ENCODE measurements around the gene SUSD1.
"Not testable (repeated sequence)": the region's sequence is repeated elsewhere in the genome, so short reads cannot be mapped to it uniquely, and the experiment has no call there.

The SUSD1 gene

DNA sequence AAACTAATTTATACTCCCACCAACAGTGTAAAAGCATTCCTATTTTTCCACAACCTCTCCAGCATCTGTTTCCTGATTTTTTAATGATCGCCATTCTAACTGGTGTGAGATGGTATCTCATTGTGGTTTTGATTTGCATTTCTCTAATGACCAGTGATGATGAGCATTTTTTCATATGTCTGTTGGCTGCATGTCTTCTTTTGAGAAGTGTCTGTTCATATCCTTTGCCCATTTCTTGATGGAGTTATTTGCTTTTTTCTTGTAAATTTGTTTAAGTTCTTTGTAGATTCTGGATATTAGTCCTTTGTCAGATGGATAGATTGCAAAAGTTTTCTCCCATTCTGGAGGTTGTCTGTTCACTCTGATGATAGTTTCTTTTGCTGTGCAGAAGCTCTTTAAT lies 15.2 kb upstream of the SUSD1 start:
- not testable (repeated sequence) for H3K27me3 ChIP-seq (ENCODE audit: insufficient read depth, low read length); H3K27ac ChIP-seq (ENCODE audit: low read depth, low read length); H3K4me3 ChIP-seq (ENCODE audit: low read depth, low read length); H3K79me2 ChIP-seq (ENCODE audit: control insufficient read depth, insufficient read depth, low read length, unreplicated experiment); H2AFZ ChIP-seq (ENCODE audit: low read length, unreplicated experiment); H3K36me3 ChIP-seq (ENCODE audit: insufficient read depth, low read length); H3K4me1 ChIP-seq (ENCODE audit: control insufficient read depth, insufficient read depth, low read length, unreplicated experiment)

DNA sequence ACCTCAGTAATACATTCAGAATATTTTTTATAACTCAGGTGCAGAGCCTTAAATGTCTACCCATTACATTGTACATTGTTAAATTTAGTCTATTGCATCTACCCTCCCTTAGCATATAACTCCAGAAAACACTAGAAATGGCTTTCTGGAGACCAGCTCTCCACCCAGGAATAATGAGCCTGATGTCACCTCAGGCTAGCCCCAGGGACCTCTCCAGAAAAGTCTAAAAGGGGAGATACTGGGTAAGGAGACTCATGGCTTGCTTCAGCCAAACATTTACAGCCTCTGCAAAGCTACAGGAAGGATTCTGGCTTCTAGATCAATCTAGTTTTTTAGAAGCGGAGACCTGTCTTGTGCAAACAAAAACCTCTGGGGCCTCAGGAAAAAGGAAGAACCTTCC lies 13.8 kb upstream of the SUSD1 start:
- Histone ChIP-seq H2AFZ (ENCODE audit: low read length, unreplicated experiment) (no peak overlapping the region), H3K36me3 (ENCODE audit: insufficient read depth, low read length) (no peaks in the 10 kb centered on the region), H3K79me2 (ENCODE audit: control insufficient read depth, insufficient read depth, low read length, unreplicated experiment) (no peaks in the 10 kb centered on the region), H3K27me3 (ENCODE audit: insufficient read depth, low read length) (no peaks in the 10 kb centered on the region), H3K4me3 (ENCODE audit: low read depth, low read length) (no peak overlapping the region), H3K4me1 (ENCODE audit: control insufficient read depth, insufficient read depth, low read length, unreplicated experiment) (no peaks in the 10 kb centered on the region), H3K27ac (ENCODE audit: low read depth, low read length) (no peak overlapping the region)

DNA sequence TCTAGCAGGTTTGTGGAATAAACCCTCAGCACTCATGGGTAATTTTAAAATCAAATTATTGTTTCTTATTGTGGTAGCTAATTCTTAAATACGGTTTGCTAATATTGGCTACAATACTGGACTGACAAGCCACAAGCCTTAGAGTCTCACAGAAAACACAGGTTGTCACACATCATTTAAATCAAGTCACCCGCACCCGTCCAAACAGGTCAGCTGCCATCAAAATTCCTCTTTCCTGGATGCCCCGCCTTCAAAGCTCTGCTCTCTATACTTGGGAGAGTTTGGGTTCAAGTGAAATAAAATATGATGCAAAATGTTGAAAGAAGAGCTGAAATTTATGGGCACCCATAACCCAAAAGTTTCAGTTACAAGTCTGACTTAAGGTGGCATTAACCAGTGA lies 12.3 kb upstream of the SUSD1 start:
- H2AFZ ChIP-seq (ENCODE audit: low read length, unreplicated experiment) = no peak overlapping the region
- no peaks in the 10 kb centered on the region for H3K4me1 ChIP-seq (ENCODE audit: control insufficient read depth, insufficient read depth, low read length, unreplicated experiment)
- H3K27ac ChIP-seq (ENCODE audit: low read depth, low read length) = no peak overlapping the region
- no peak overlapping the region for H3K4me3 ChIP-seq (ENCODE audit: low read depth, low read length)
- no peaks in the 10 kb centered on the region for H3K36me3 ChIP-seq (ENCODE audit: insufficient read depth, low read length)
- no peaks in the 10 kb centered on the region for H3K27me3 ChIP-seq (ENCODE audit: insufficient read depth, low read length)
- H3K79me2 ChIP-seq (ENCODE audit: control insufficient read depth, insufficient read depth, low read length, unreplicated experiment) = no peaks in the 10 kb centered on the region

DNA sequence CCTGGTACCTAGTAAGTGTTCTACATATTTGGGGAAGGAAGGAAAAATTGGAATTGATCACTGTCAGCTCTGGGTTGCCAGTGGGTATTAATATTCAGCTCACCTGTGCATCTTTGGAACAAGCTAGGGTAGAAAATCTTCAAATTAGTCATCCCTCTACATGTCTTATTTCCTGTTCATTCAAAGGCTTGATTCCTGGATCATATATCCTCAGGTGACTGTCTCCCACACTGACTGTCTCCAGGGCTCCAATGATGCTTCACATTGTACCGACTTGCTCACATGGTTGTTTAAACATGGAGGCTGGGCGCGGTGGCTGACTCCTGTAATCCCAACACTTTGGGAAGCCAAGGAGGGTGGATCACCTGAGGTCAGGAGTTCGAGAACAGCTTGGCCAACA lies 11.6 kb upstream of the SUSD1 start:
- Histone ChIP-seq H3K4me3 (ENCODE audit: low read depth, low read length) (no peak overlapping the region), H3K36me3 (ENCODE audit: insufficient read depth, low read length) (no peaks in the 10 kb centered on the region), H2AFZ (ENCODE audit: low read length, unreplicated experiment) (no peak overlapping the region), H3K27me3 (ENCODE audit: insufficient read depth, low read length) (no peaks in the 10 kb centered on the region), H3K4me1 (ENCODE audit: control insufficient read depth, insufficient read depth, low read length, unreplicated experiment) (no peaks in the 10 kb centered on the region), H3K79me2 (ENCODE audit: control insufficient read depth, insufficient read depth, low read length, unreplicated experiment) (no peaks in the 10 kb centered on the region), H3K27ac (ENCODE audit: low read depth, low read length) (no peak overlapping the region)

DNA sequence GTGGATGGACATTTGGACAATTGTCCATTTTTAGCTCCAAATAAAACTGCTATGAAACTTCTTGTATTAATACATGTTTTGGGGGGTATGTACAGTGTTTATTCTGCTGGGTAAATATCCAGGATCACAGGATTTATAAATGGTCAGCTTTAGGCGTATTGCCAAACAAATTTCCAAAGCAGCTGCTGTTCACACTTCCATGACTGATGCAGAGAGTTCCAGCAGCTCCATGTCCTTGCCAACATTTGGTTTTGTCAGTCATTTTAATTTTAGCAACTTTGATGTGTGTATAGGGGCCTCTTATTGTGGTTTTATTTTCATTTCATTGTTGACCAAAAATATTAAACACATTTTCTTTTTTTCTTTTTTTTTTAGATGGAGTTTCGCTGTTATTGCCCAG lies 9.8 kb upstream of the SUSD1 start:
- H3K4me1 ChIP-seq (ENCODE audit: control insufficient read depth, insufficient read depth, low read length, unreplicated experiment) = no peaks in the 10 kb centered on the region
- H3K36me3 ChIP-seq (ENCODE audit: insufficient read depth, low read length) = no peaks in the 10 kb centered on the region
- no peak overlapping the region for H2AFZ ChIP-seq (ENCODE audit: low read length, unreplicated experiment)
- no peak overlapping the region for H3K27ac ChIP-seq (ENCODE audit: low read depth, low read length)
- H3K4me3 ChIP-seq (ENCODE audit: low read depth, low read length) = no peak overlapping the region
- no peaks in the 10 kb centered on the region for H3K79me2 ChIP-seq (ENCODE audit: control insufficient read depth, insufficient read depth, low read length, unreplicated experiment)
- no peaks in the 10 kb centered on the region for H3K27me3 ChIP-seq (ENCODE audit: insufficient read depth, low read length)

DNA sequence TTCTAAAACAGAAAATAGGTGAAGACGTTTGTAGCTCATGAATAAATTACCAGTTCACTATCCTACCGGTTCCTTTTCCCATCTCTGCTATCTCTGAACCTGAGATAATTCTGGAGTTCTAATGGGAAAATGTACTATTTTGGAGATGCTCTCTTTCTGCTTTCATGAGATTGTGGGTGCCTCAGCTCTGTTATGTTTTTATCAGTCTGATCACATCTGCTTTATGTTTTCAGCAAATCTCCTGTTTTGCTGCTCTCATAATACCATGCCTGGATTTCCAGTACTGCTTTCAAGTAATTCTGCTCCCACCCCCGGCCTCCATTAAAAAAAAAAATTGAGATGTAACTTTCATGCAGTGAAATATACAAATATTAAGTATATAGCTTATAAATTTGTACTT lies 9.1 kb upstream of the SUSD1 start:
- H3K27me3 ChIP-seq (ENCODE audit: insufficient read depth, low read length) = no peaks in the 10 kb centered on the region
- H3K27ac ChIP-seq (ENCODE audit: low read depth, low read length) = no peak overlapping the region
- H3K79me2 ChIP-seq (ENCODE audit: control insufficient read depth, insufficient read depth, low read length, unreplicated experiment) = no peaks in the 10 kb centered on the region
- no peaks in the 10 kb centered on the region for H3K4me1 ChIP-seq (ENCODE audit: control insufficient read depth, insufficient read depth, low read length, unreplicated experiment)
- no peak overlapping the region for H3K4me3 ChIP-seq (ENCODE audit: low read depth, low read length)
- no peaks in the 10 kb centered on the region for H3K36me3 ChIP-seq (ENCODE audit: insufficient read depth, low read length)
- H2AFZ ChIP-seq (ENCODE audit: low read length, unreplicated experiment) = no peak overlapping the region

DNA sequence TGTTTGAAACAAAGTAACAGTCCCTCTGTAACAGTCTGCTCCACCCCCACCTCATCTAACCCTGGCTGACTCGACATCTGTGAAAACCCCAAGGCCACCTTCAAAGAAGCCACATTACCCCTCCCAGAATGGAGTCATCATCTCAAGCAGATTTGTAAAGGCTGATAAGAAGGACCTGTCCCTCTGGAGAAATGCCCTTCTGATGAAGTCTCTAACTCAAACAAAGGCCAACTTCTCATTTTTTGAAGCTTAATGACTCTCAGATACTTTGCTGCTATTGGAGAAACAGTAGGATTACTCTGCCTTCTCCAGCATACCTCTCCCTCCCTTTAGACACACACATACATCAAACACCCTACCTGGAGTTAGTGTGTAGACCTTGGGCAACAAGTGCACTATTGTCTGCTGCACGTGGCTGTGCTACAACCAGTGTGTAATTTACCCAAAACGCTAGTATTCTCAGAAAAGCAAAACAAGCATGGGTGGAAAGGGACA lies 5.3 kb upstream of the SUSD1 start:
- Histone ChIP-seq H3K79me2 (ENCODE audit: control insufficient read depth, insufficient read depth, low read length, unreplicated experiment) (no peaks in the 10 kb centered on the region), H3K27ac (ENCODE audit: low read depth, low read length) (no peak overlapping the region), H3K4me3 (ENCODE audit: low read depth, low read length) (no peak overlapping the region), H3K36me3 (ENCODE audit: insufficient read depth, low read length) (no peaks in the 10 kb centered on the region), H3K4me1 (ENCODE audit: control insufficient read depth, insufficient read depth, low read length, unreplicated experiment) (no peaks in the 10 kb centered on the region), H2AFZ (ENCODE audit: low read length, unreplicated experiment) (no peak overlapping the region), H3K27me3 (ENCODE audit: insufficient read depth, low read length) (0 out of 2 replicates have a peak, but pooled peaks cover 5% of the 10 kb centered on the region)

DNA sequence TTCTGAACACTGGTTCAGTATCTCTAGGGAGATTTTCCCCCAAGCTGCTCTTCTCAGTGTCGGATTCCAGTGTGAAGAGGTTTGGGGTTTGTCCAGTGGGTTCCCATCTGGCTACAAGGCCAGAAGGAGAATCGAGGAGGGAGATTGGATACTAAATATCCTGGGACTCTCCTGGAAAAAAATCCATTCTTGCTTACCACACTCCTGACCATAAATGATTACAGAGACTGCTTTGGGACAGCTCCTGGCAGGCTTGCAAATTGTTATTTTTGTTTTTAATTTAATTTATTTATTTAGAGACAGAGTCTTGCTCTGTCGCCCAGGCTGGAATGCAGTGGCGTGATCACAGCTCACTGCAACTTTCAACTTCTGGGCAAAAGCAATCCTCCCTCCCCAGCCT lies 4.7 kb upstream of the SUSD1 start:
- H3K36me3 ChIP-seq (ENCODE audit: insufficient read depth, low read length) = no peaks in the 10 kb centered on the region
- no peak overlapping the region for H2AFZ ChIP-seq (ENCODE audit: low read length, unreplicated experiment)
- H3K27me3 ChIP-seq (ENCODE audit: insufficient read depth, low read length) = 0 out of 2 replicates have a peak, but pooled peaks cover 5% of the 10 kb centered on the region
- H3K4me3 ChIP-seq (ENCODE audit: low read depth, low read length) = no peak overlapping the region
- no peaks in the 10 kb centered on the region for H3K4me1 ChIP-seq (ENCODE audit: control insufficient read depth, insufficient read depth, low read length, unreplicated experiment)
- no peak overlapping the region for H3K27ac ChIP-seq (ENCODE audit: low read depth, low read length)
- H3K79me2 ChIP-seq (ENCODE audit: control insufficient read depth, insufficient read depth, low read length, unreplicated experiment) = no peaks in the 10 kb centered on the region

DNA sequence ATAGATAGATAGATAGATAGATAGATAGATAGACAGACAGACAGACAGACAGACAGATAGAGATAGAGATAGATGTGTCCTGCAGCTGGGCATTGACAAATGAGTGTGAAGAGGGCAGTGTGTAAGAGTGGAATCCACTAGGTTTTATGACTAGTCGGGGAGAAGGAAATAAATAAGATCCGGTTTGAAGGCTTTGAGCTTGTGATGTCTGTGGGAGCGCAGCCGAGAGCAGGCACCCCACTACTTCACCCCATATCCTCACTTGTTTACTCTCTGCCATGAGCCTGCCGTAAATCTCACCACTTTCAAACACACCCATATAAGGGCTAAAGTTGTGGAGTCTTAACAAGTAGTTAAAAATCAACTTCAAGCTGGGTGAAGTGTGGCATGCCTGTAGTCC lies 1.4 kb upstream of the SUSD1 start:
- Histone ChIP-seq H2AFZ (ENCODE audit: low read length, unreplicated experiment) (no peak overlapping the region), H3K4me3 (ENCODE audit: low read depth, low read length) (no peak overlapping the region), H3K27ac (ENCODE audit: low read depth, low read length) (no peak overlapping the region), H3K36me3 (ENCODE audit: insufficient read depth, low read length) (no peaks in the 10 kb centered on the region), H3K4me1 (ENCODE audit: control insufficient read depth, insufficient read depth, low read length, unreplicated experiment) (peaks cover 6% of the 10 kb centered on the region), H3K79me2 (ENCODE audit: control insufficient read depth, insufficient read depth, low read length, unreplicated experiment) (peaks cover 6% of the 10 kb centered on the region), H3K27me3 (ENCODE audit: insufficient read depth, low read length) (0 out of 2 replicates have a peak, but pooled peaks cover 5% of the 10 kb centered on the region)

DNA sequence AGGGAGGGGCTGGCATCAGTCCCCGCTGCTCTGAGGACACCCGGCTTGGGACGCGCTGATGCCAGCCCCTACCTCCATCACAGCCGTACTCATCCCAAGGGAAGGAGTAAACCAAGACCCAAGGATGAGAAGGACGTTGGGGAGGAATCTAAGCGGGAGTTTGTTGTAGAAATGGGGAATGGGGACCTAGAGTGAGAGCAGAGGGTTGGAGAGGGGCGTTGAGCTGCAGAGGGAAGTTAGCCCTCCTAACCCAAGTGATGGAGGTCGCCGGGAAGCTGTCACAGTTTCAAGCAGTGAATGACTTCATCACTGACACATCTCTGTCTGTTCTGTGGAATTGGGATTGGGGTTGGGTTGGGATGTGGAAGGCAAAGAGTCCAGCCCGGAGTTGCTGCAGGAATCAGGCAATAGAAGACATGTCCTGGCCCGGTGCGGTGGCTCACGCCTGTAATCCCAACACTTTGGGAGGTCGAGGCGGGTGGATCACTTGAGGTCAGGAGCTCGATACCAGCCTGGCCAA lies 759 bp upstream of the SUSD1 start:
- Histone ChIP-seq H2AFZ (ENCODE audit: low read length, unreplicated experiment) (peak overlapping the region; percentile 79), H3K36me3 (ENCODE audit: insufficient read depth, low read length) (no peaks in the 10 kb centered on the region), H3K27ac (ENCODE audit: low read depth, low read length) (no peak overlapping the region), H3K4me3 (ENCODE audit: low read depth, low read length) (peak overlapping the region; percentile 86), H3K27me3 (ENCODE audit: insufficient read depth, low read length) (0 out of 2 replicates have a peak, but pooled peaks cover 5% of the 10 kb centered on the region), H3K4me1 (ENCODE audit: control insufficient read depth, insufficient read depth, low read length, unreplicated experiment) (peaks cover 6% of the 10 kb centered on the region), H3K79me2 (ENCODE audit: control insufficient read depth, insufficient read depth, low read length, unreplicated experiment) (peaks cover 6% of the 10 kb centered on the region)

DNA sequence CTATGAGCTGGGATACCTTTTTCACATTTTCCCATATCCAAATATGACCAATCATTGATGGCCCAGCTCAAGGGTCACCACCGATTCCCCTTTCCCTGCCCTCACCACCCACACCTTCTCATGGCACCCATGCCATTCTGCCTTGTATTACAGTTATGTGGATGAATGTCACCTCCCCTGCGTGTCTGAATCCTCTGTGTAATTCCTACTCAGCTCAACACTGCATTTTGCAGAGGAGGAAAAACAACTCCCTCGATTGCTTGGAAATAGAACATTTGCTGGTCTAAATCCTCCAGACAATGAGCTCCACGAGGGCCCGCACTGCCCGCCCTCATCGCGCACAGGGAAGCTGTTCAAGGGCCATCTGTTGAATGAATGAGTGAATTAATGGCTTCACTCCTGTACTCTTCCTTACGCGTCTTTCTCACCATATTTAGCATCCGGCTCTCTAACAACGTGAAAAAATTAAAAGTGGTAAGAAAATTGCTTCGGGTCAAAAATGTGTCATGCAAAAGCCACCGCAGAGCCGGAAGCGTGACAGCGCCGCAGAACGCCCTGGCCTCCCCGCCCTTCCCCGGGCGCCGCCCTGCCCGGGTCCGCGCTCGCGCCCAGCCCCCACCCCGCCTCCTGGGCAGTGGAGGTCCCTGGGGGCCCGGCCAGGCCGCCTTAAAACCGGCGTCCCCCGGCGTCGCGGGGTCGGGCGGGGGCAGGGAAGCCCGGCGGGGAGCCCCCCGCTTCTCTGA lies 704 bp downstream of the SUSD1 start:
- peak overlapping the region; percentile 86 for H3K4me3 ChIP-seq (ENCODE audit: low read depth, low read length)
- H2AFZ ChIP-seq (ENCODE audit: low read length, unreplicated experiment) = peak overlapping the region; percentile 79
- H3K79me2 ChIP-seq (ENCODE audit: control insufficient read depth, insufficient read depth, low read length, unreplicated experiment) = peaks cover 6% of the 10 kb centered on the region
- H3K4me1 ChIP-seq (ENCODE audit: control insufficient read depth, insufficient read depth, low read length, unreplicated experiment) = peaks cover 6% of the 10 kb centered on the region
- H3K27ac ChIP-seq (ENCODE audit: low read depth, low read length) = no peak overlapping the region
- H3K27me3 ChIP-seq (ENCODE audit: insufficient read depth, low read length) = 0 out of 2 replicates have a peak, but pooled peaks cover 5% of the 10 kb centered on the region
- no peaks in the 10 kb centered on the region for H3K36me3 ChIP-seq (ENCODE audit: insufficient read depth, low read length)

All from ACC112 (cell line).